GM20000 (cell line): ENCODE data around the gene DPP10.
"Not testable (repeated sequence)": the region's sequence is repeated elsewhere in the genome, so short reads cannot be mapped to it uniquely, and the experiment has no call there.

Experiments used
- DNase-seq: peaks from one replicate; pipeline ENCODE4 v3.0.0; 2012; ENCODE audit warnings: low spot score
- TF ChIP-seq, protein P1 (sequence below): IDR thresholded peaks from 2 replicates; pipeline ENCODE4 v1.5.1; 2012; ENCODE audit warnings: mild to moderate bottlenecking, control low read depth; ENCODE audit errors: extremely low read depth, missing control alignments

The DPP10 gene

DNA sequence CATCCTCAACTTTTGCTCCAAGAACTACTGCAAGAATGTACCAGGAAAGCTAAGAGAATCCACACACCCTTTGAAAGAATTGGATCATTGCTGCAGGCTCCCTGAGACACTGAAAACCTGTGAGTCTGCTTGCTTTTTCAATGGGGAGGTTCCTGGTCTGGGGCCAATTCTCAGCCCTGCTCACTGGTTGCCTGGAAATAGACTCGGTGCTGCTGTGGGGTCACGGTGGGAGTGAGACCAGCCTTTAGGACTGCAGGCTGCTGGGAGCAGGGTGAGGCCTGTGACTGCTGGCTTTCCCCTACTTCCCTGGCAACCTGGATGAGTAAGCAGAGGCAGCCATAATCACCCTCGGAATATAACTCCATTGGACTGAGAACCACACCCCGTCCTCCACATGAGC lies 569.3 kb downstream of the DPP10 start:
- DNase-seq: no peak
- TF ChIP-seq, protein P1, sequence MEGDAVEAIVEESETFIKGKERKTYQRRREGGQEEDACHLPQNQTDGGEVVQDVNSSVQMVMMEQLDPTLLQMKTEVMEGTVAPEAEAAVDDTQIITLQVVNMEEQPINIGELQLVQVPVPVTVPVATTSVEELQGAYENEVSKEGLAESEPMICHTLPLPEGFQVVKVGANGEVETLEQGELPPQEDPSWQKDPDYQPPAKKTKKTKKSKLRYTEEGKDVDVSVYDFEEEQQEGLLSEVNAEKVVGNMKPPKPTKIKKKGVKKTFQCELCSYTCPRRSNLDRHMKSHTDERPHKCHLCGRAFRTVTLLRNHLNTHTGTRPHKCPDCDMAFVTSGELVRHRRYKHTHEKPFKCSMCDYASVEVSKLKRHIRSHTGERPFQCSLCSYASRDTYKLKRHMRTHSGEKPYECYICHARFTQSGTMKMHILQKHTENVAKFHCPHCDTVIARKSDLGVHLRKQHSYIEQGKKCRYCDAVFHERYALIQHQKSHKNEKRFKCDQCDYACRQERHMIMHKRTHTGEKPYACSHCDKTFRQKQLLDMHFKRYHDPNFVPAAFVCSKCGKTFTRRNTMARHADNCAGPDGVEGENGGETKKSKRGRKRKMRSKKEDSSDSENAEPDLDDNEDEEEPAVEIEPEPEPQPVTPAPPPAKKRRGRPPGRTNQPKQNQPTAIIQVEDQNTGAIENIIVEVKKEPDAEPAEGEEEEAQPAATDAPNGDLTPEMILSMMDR: no peak

DNA sequence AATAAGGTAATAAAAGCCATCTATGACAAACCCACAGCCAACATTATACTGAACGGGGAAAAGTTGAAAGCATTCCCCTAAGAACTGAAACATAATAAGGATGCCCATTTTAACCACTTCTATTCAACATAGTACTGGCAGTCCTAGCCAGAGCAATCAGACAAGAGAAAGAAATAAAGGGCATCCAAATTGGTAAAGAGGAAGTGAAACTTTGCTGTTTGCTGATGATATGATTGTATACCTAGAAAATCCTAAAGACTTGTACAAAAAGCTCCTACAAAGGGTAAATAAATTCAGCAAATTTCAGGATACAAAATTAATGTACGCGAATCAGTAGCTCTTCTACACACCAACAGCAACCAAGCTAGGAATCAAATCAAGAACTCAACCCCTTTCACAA lies 579.6 kb downstream of the DPP10 start:
- DNase-seq: not testable (repeated sequence)

DNA sequence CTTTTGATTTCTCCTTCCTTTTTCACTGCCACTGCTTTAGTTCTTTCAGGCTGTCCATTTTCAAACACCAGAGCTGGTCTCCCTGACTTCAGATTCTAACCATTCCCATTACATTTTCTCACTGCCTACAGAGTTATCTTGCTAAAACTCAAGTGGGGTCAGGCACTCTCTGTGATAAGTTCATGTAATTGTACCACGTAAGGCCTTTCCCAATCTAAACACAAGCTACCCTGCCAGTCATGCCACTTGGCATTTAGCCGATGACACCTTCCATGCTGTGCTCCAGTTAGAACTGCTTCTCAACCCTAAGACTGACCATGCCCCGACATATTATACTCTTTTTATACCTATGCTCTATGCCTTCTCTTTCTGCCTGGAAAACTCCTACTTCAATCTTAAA lies 592.4 kb downstream of the DPP10 start:
- no peak for DNase-seq
- TF ChIP-seq, protein P1: no peak

DNA sequence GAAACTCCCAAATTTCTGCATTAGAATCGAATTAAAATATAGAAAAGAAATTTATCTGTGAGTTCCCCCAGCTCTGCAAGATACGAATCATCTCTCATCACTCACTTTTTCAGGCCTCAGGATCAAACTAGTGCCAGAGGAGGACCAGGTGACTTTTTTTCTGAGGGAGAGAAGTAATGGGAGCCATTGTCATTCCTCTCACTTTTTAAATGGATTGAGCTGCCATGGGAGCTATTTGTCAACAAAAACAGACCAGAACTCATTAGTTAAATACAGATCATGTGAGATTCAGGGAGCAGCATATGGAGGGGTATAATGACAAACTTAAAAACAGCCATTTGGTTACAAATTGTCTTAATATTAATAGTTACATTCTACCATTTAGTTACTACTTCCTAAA lies 594.4 kb downstream of the DPP10 start:
- TF ChIP-seq, protein P1: no peak
- DNase-seq: no peak

DNA sequence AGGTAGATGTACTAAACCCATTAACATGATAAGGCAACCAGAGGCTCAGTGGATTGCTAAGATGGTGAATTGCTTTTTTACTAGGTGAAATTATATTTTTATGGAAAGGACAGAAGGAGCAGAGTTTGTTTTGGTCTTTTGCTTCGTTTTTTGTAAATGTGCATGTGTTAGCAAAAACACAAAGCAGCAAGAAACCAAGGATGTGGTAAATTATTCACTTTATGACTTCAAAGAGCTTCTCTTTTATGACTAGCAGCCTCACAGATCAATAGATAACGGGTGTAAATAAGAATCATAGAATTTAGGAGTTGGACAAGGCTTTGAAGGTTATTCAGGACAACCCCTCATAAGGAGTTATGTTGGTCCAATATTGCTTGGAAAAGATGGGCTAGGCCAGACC lies 615.0 kb downstream of the DPP10 start:
- TF ChIP-seq, protein P1: no peak
- no peak for DNase-seq

DNA sequence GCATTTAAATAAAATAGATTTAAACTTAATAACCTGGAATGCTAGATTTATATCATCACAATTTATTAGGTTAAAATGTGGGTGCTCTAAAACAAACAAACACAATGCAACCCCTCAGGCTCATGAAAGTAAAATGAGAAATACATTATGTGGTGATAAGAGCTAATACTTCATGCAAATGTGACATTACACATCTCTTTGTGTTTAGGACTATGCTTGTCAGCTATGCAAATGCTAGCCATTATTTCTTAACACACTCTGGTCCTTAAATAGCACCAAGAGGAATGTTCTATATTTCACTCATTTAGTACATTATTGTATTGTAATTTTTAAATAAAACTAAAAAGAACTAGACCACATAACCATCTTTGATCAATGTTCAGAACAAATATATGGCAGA lies 627.6 kb downstream of the DPP10 start:
- TF ChIP-seq, protein P1: no peak
- no peak for DNase-seq

DNA sequence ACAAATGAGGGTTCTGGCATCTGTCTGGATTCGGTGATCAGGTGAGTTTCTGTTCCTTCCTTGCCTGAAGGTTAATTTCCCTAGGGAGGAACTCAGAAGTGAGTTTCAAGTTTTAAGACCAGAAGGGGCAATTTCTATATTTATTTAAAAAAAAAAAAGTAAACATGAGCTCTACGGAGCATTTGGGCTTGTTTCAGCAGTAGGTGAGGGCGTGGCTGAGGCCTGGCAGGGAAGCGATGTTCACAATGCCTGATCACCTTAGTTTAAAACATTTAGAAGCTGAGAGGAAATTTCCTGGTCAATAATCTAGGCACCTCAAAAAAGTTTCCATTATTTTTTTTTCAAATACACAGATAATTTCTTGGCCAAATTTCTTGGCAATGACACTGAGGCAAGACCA lies 629.1 kb downstream of the DPP10 start:
- TF ChIP-seq, protein P1: no peak
- no peak for DNase-seq

DNA sequence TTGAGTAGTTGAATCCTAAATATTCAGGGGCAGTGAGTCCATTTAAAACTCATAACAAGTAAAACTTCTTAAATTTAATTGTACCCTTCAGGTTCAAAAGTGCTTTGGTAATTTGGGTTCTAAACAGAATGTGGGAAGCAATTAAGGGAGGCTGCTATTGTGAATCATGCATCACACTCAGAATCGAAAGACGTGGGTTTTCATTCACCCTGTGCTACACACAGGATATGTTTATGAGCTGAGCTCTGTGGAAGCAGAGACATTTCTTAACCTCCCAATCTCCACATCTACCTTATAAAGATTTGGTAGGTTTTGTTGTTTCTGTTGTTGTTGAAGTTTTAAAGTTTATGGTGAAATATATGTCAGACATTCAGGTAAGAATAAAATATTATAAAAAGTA lies 633.4 kb downstream of the DPP10 start:
- no peak for DNase-seq
- TF ChIP-seq, protein P1: no peak
